Neural cell (in vitro differentiated cells): ENCODE data around the gene PRIMPOL.

Experiments
- EZH2 ChIP-seq: fragments of 200-600, 300-800 bp; shearing (Covaris generic), sonication (generic); IDR thresholded peaks from 2 replicates; pipeline ENCODE4 v1.6.1; 2014; ENCODE audit warnings: antibody characterized with exemption, low read length, borderline replicate concordance, mild to moderate bottlenecking; ENCODE audit not compliant: insufficient read depth, poor library complexity, severe bottlenecking
- POLR2AphosphoS5 ChIP-seq: IDR thresholded peaks from 2 replicates; pipeline ENCODE4 v1.6.1; 2012
- TF ChIP-seq, protein P1 (sequence below): fragments of 450-650 bp; IDR thresholded peaks from 2 replicates; pipeline ENCODE4 v1.5.1; 2014; ENCODE audit warnings: antibody characterized with exemption, mild to moderate bottlenecking, moderate library complexity; ENCODE audit not compliant: poor library complexity, severe bottlenecking

GRCh38 chr4:184636897-184637296 is 12.6 kb upstream of the PRIMPOL start:
- TF ChIP-seq POLR2AphosphoS5 (no peak), EZH2 (no peak)
- TF ChIP-seq, protein P1, sequence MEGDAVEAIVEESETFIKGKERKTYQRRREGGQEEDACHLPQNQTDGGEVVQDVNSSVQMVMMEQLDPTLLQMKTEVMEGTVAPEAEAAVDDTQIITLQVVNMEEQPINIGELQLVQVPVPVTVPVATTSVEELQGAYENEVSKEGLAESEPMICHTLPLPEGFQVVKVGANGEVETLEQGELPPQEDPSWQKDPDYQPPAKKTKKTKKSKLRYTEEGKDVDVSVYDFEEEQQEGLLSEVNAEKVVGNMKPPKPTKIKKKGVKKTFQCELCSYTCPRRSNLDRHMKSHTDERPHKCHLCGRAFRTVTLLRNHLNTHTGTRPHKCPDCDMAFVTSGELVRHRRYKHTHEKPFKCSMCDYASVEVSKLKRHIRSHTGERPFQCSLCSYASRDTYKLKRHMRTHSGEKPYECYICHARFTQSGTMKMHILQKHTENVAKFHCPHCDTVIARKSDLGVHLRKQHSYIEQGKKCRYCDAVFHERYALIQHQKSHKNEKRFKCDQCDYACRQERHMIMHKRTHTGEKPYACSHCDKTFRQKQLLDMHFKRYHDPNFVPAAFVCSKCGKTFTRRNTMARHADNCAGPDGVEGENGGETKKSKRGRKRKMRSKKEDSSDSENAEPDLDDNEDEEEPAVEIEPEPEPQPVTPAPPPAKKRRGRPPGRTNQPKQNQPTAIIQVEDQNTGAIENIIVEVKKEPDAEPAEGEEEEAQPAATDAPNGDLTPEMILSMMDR: no peak
